ENCODE measurements around the gene CPTP. TPM values are rescaled to one million over a fixed set of nuclear protein-coding genes. Genes with fewer than 3 reads are reported as not detected.

The CPTP gene
- total and polyA plus RNA-seq, 2 of the 13 experiments (the other 11 are each of a cell fraction or from before 2014, with no cell fraction given) = 5.5 to 9.3 TPM

DNA sequence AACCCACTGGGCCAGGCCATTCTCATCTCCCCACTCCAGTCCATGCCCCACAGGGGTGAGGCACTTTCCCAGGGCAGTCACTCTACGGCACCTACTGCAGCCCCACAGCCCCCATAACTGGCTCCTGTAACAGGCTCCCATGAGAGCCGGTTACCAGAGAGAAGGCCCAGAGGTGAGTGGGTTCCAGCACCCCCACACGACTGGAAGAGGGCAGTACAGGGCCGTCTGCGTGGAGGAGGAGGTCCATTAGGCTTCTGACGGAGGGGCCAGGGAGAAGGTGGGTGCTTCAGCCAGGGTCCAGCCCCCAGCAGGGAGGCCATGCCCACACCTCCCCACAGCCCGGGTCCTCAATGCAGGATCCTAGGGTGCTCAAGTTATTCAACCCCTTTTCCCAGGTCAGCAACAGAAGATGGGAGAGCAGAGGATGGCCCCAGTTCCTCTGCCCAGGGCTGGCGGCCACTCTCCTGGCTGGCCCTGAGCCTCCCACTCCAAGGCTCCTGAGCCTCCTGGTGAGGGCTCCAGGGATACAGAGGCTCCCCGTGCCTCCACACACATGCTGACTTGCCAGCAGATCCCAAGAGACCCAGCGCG lies 18.4 kb upstream of the CPTP start (continued):
- TF ChIP-seq, protein P1, sequence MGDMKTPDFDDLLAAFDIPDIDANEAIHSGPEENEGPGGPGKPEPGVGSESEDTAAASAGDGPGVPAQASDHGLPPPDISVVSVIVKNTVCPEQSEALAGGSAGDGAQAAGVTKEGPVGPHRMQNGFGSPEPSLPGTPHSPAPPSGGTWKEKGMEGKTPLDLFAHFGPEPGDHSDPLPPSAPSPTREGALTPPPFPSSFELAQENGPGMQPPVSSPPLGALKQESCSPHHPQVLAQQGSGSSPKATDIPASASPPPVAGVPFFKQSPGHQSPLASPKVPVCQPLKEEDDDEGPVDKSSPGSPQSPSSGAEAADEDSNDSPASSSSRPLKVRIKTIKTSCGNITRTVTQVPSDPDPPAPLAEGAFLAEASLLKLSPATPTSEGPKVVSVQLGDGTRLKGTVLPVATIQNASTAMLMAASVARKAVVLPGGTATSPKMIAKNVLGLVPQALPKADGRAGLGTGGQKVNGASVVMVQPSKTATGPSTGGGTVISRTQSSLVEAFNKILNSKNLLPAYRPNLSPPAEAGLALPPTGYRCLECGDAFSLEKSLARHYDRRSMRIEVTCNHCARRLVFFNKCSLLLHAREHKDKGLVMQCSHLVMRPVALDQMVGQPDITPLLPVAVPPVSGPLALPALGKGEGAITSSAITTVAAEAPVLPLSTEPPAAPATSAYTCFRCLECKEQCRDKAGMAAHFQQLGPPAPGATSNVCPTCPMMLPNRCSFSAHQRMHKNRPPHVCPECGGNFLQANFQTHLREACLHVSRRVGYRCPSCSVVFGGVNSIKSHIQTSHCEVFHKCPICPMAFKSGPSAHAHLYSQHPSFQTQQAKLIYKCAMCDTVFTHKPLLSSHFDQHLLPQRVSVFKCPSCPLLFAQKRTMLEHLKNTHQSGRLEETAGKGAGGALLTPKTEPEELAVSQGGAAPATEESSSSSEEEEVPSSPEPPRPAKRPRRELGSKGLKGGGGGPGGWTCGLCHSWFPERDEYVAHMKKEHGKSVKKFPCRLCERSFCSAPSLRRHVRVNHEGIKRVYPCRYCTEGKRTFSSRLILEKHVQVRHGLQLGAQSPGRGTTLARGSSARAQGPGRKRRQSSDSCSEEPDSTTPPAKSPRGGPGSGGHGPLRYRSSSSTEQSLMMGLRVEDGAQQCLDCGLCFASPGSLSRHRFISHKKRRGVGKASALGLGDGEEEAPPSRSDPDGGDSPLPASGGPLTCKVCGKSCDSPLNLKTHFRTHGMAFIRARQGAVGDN (CRISPR knock-in tag; IDR thresholded peaks at IDR 0.05) = no peak
- TF ChIP-seq, protein P2, sequence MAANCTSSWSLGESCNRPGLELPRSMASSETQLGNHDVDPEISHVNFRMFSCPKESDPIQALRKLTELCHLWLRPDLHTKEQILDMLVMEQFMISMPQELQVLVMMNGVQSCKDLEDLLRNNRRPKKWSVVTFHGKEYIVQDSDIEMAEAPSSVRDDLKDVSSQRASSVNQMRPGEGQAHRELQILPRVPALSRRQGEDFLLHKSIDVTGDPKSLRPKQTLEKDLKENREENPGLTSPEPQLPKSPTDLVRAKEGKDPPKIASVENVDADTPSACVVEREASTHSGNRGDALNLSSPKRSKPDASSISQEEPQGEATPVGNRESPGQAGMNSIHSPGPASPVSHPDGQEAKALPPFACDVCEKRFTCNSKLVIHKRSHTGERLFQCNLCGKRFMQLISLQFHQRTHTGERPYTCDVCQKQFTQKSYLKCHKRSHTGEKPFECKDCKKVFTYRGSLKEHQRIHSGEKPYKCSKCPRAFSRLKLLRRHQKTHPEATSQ (CRISPR knock-in tag; IDR thresholded peaks at IDR 0.05; ENCODE audit: borderline replicate concordance) = no peak
- no peak for TF ChIP-seq ZC3H4 (CRISPR knock-in tag; IDR thresholded peaks at IDR 0.05; ENCODE audit: borderline replicate concordance)
- no peak; the same call in 1 of the 2 replicates for TF ChIP-seq MYC (CRISPR knock-in tag; IDR thresholded peaks at IDR 0.05; ENCODE audit: borderline replicate concordance)
- TF ChIP-seq THAP11 (CRISPR knock-in tag; IDR thresholded peaks at IDR 0.05) = no peak
- no peak for TF ChIP-seq ATF7-NPFF (CRISPR knock-in tag; IDR thresholded peaks at IDR 0.05; ENCODE audit: low read depth)
- no peak for TF ChIP-seq GATAD2A (CRISPR knock-in tag; IDR thresholded peaks at IDR 0.05)
- TF ChIP-seq, protein P3, sequence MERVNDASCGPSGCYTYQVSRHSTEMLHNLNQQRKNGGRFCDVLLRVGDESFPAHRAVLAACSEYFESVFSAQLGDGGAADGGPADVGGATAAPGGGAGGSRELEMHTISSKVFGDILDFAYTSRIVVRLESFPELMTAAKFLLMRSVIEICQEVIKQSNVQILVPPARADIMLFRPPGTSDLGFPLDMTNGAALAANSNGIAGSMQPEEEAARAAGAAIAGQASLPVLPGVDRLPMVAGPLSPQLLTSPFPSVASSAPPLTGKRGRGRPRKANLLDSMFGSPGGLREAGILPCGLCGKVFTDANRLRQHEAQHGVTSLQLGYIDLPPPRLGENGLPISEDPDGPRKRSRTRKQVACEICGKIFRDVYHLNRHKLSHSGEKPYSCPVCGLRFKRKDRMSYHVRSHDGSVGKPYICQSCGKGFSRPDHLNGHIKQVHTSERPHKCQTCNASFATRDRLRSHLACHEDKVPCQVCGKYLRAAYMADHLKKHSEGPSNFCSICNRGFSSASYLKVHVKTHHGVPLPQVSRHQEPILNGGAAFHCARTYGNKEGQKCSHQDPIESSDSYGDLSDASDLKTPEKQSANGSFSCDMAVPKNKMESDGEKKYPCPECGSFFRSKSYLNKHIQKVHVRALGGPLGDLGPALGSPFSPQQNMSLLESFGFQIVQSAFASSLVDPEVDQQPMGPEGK (CRISPR knock-in tag; IDR thresholded peaks at IDR 0.05) = no peak; the same call in 1 of the 2 replicates
- TF ChIP-seq MAFF (IDR thresholded peaks at IDR 0.05; ENCODE audit: low read depth, low read length) = no peak
- TF ChIP-seq ZNF383 (CRISPR knock-in tag; IDR thresholded peaks at IDR 0.05; ENCODE audit: borderline replicate concordance) = no peak
- TF ChIP-seq, protein P4, sequence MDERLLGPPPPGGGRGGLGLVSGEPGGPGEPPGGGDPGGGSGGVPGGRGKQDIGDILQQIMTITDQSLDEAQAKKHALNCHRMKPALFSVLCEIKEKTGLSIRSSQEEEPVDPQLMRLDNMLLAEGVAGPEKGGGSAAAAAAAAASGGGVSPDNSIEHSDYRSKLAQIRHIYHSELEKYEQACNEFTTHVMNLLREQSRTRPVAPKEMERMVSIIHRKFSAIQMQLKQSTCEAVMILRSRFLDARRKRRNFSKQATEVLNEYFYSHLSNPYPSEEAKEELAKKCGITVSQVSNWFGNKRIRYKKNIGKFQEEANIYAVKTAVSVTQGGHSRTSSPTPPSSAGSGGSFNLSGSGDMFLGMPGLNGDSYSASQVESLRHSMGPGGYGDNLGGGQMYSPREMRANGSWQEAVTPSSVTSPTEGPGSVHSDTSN (CRISPR knock-in tag; IDR thresholded peaks at IDR 0.05) = no peak
- no peak for TF ChIP-seq ZSCAN29 (CRISPR knock-in tag; conservative IDR thresholded peaks at IDR 0.05)
- TF ChIP-seq ZFP36 (IDR thresholded peaks at IDR 0.05; ENCODE audit: borderline replicate concordance, low read depth, low read length, partially characterized antibody) = no peak
- TF ChIP-seq GATA4 (IDR thresholded peaks at IDR 0.05; ENCODE audit: borderline replicate concordance, low read depth) = no peak
- no peak for TF ChIP-seq HHEX (CRISPR knock-in tag; IDR thresholded peaks at IDR 0.05)
- TF ChIP-seq, protein P5, sequence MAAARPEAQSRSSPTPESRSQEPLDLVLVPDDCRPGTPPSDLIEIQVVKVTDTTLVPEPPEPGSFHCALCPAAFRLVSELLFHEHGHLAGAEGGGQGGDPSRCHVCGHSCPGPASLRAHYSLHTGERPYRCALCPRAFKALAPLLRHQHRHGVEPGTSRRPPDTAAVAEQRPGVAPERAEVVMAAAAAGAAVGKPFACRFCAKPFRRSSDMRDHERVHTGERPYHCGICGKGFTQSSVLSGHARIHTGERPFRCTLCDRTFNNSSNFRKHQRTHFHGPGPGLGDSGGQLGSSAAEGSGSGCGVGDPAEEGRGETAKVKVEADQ (CRISPR knock-in tag; IDR thresholded peaks at IDR 0.05; ENCODE audit: borderline replicate concordance) = no peak; the same call in 1 of the 2 replicates
- TF ChIP-seq, protein P6, sequence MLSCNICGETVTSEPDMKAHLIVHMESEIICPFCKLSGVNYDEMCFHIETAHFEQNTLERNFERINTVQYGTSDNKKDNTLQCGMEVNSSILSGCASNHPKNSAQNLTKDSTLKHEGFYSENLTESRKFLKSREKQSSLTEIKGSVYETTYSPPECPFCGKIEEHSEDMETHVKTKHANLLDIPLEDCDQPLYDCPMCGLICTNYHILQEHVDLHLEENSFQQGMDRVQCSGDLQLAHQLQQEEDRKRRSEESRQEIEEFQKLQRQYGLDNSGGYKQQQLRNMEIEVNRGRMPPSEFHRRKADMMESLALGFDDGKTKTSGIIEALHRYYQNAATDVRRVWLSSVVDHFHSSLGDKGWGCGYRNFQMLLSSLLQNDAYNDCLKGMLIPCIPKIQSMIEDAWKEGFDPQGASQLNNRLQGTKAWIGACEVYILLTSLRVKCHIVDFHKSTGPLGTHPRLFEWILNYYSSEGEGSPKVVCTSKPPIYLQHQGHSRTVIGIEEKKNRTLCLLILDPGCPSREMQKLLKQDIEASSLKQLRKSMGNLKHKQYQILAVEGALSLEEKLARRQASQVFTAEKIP (CRISPR knock-in tag; IDR thresholded peaks at IDR 0.05; ENCODE audit: borderline replicate concordance) = no peak
- TF ChIP-seq TBX2 (CRISPR knock-in tag; IDR thresholded peaks at IDR 0.05; ENCODE audit: borderline replicate concordance) = no peak
